HG02981 (cell line): ENCODE results near the gene SPIRE1.
"Not testable (repeated sequence)": the region's sequence is repeated elsewhere in the genome, so short reads cannot be mapped to it uniquely, and the experiment has no call there.

ENCODE experiments used
- ATAC-seq: cut with Tn5 transposase; IDR thresholded peaks from one replicate; pipeline ENCODE4 v1.9.1; 2021; ENCODE audit warnings: mild to moderate bottlenecking, moderate library complexity; ENCODE audit not compliant: unreplicated experiment

Gene SPIRE1

DNA sequence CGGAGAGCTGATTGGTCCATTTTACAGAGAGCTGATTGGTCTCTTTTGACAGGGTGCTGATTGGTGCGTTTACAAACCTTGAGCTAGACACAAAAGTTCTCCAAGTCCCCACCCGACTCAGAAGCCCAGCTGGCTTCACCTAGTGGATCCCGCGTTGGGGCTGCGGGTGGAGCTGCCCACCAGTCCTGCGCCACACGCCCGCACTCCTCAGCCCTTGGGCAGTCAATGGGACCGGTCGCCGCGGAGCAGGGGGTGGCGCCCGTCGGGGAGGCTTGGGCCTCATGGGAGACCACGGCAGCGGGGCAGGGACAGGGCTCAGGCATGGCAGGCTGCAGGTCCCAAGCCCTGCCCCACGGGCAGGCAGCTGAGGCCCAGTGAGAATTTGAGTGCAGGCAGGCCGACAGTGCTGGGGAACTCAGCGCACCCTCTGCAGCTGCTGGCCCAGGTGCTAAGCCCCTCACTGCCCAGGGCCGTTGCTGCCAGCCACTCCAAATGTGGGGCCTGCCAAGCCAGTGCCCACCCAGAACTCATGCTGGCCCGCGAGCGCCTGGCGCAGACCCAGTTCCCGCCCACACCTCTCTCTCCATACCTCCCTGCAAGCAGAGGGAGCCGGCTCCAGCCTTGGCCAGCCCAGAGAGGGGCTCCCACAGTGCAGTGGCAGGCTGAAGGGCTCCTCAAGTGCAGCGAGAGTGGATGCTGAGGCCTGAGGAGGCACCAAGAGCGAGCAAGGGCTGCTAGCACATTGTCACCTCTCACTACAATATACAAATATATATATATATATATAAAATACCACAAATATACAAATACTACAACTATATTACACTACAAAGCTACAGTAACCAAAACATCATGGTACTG lies 100.7 kb downstream of the SPIRE1 start:
- ATAC-seq, result no peak

DNA sequence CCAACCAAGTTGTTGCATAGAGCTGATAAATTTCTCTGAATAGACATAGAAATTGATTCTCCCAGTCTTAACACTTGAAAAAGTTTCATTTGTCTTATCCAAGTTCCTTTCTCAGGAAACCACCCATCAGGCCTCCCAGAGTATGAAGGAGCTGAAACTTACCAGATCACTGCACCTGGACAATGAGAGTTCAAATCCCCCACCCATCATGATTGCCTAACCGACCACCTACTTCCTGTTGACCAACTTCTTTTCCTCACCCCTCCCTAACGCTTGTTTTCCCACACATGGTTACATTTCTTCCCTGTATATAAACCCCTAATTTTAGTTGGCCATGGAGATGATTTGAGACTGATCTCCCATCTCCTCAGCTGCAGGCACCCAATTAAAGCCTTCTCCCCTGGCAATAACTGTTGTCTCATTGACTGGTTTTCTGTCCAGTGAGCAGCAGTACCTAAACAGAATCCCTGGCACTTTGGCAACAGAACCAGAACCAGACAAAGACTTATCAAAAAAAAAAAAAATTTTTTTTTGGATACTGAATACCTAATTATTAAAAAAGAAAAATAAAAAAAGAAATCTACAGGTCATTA lies 103.0 kb downstream of the SPIRE1 start:
- no peak for ATAC-seq

DNA sequence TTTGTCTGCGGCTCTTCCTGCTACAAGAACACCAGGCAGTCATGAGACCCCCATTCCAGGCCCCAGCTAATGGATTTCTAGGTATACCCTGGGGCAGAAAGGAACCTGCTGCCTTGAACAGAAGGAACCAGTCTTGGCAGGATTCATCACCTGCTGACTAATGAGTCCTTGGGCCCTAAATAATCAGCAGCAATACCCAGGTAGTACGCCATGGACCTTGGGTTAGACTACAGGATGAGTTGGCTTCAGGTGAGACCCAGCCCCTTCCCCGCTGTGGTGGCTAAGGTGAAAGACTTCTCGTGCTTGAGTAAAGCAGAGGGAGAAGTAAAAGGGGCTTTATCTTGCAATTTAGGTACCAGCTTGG lies 105.0 kb downstream of the SPIRE1 start:
- no peak for ATAC-seq

DNA sequence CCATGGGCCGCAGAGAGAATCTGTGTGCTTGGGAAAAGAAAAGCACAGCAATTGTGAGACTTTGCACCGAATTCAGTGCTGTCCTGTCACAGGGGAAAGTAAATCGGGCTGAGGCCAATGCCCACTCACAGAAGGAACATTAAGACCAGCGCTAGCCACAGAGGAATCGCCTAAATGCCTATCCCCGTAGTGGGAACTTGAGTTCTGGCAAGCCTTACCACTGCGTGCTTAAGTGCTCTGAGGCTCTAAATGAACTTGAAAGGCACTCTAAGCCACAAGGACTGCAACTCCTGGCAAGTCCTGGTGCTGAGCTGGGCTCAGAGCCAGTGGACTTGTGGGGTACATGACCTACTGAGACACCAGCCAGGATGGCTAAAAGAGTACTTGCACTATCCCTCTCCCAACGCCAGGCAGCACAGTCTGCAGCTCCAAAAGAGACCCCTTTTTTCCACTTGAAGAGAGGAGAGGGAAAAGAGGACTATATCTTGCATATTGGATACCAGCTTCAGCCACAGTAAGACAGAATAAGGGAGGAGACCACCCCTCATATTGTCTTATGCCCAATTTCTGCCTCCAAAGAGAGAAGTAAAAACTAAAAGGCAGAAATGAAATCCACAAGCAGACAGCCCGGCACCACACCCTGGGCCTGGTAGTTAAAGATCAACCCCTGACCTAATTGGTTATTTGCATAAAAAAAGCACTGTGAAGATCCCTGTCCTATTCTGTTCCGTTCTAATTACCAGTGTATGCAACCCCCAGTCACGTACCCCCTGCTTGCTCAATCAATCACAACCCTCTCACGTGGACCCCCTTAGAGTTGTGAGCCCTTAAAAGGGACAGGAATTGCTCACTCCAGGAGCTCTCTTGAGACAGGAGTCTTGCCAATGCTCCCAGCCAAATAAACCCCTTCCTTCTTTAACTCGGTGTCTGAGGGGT lies 105.7 kb downstream of the SPIRE1 start:
- not testable (repeated sequence) for ATAC-seq

DNA sequence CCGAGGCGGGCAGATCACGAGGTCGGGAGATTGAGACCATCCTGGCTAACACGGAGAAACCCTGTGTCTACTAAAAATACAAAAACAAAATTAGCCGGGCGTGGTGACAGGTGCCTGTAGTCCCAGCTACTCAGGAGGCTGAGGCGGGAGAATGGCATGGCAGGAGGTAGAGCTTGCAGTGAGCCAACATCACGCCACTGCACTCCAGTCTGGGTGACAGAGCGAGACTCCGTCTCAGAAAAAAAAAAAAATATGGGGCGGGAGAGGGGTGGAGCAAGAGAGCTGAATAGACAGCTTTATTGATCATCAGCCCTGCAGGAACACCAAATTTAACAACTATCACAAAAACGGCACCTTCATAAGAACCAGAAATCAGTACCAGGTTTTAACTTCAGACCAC lies 106.4 kb downstream of the SPIRE1 start:
- not testable (repeated sequence) for ATAC-seq

DNA sequence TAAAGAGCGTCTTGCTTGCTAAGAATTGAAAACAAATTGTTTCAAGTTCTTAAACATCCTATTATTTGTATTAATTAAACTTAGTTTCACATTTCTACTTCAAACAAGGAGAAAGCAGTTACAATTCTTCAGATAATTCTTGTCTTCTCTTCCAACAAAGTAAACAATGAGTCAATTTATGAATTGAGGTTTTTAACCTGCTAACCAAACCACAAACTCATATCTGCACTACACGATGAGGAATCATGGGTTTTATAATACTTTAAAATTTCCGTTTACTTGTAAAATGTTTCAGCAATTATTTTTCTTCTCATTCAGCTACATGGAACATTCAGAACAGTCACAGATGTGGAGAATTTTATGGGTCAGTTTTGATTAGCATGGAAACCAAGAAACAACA lies 114.2 kb downstream of the SPIRE1 start:
- no peak for ATAC-seq

DNA sequence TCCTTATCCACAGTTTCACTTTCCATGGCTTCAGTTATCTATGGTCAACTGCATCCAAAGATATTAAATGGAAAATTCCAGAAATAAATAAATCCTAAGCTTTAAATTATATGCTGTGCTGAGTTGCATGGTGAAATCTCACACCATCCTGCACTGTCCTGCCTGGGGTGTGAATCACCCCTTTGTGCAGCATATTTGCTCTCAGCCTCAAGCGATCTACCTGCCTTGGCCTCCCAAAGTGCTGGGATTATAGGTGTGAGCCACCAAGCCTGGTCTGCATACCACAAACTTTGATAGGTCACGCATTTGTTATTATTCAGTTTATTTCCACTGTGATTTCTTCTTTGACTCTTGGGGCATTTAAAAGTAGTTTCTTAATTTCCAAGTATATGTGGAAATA lies 117.2 kb downstream of the SPIRE1 start:
- no peak for ATAC-seq

DNA sequence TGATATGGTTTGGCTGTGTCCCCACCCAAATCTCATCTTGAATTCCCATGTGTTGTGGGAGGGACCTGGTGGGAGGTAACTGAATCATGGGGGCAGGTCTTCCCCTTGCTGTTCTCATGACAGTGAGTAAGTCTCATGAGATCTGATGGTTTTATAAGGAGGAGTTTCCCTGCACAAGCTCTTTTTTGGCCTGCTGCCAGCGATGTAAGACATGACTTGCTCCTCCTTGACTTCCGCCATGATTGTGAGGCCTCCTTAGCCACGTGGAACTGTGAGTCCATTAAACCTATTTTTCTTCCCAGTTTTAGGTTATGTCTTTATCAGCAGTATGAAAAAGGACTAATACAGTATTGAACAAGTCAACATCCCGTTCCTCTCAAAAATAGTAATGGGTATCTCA lies 118.7 kb downstream of the SPIRE1 start:
- not testable (repeated sequence) for ATAC-seq

DNA sequence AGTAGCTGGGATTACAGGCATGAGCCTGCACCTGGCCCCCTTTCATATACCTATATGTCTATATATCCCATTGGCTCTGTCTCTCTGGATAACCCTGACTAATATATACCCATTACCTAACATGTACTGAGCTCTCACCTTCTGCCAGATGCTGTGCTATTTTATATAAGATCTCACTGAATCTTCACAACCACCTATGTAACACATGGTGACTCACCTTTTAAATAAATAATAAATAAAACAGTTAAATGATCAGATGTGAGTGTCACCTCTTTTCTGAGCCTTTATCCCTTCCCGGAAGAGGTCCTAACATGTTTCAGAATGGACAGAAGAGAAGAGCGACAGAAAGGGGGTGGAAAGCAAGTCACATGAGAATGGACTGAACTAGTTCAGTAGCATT lies 123.1 kb downstream of the SPIRE1 start:
- ATAC-seq, result no peak

DNA sequence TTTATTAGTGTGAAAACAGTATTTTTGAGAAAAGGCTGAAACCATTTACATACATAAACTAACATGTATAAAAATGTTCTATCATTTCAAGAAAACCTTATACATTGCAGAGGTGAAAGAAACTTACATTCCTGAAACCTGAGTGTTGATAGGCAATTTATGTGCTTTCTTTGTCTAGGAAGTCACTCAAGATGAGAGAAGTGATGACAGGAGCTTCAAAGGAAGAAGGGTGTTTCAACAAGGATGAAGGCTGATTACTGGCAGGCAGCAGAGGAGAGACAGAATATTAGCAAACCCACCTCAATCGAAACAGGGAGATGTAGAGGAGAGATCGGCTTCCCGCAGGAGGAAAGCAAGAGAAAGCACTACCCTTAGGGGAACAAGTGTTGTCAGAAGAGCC lies 125.2 kb downstream of the SPIRE1 start:
- ATAC-seq, result no peak

DNA sequence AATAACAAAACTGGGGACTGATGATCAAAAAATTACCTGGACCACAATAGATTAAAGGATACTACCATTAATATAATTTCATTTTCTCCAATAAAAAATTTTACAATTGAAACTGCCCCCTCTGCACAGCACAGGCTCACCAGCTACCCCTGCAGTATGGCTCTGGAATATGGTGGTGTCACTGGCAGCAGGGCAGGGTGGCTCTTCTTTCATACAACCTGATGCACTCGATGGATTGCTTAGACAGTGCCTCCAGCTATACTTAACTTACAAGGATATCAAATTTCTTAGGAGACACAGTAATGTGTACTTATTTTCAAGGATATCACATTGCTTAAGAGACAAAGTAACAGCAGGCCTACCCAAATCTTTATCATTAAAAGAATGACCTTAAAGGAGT lies 126.2 kb downstream of the SPIRE1 start:
- ATAC-seq, result no peak

DNA sequence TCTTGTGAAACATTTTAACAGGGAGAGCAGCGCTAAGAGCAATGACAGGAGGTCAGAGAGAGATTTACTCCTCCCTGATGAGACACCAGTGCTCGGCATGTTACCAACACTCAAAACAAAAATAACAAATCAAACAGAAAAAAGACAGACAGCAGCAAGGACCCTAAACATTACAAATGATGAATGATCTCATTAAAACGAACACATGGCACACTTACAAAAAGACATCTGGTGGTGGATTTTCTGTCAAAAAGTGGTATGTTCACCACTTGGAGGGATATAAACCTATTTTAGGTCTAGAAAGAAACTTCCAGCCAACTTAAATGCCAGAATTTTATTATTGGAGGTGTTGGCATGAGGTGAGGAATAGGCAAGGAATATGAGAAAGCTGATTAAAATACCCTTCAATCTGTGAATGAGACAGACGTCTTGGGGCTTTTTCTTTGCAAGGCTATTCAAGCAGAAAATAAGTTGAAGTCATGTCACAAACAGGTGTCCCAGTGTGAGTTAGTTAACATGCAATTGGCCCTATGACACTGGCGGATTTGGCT lies 137.4 kb downstream of the SPIRE1 start:
- no peak for ATAC-seq

DNA sequence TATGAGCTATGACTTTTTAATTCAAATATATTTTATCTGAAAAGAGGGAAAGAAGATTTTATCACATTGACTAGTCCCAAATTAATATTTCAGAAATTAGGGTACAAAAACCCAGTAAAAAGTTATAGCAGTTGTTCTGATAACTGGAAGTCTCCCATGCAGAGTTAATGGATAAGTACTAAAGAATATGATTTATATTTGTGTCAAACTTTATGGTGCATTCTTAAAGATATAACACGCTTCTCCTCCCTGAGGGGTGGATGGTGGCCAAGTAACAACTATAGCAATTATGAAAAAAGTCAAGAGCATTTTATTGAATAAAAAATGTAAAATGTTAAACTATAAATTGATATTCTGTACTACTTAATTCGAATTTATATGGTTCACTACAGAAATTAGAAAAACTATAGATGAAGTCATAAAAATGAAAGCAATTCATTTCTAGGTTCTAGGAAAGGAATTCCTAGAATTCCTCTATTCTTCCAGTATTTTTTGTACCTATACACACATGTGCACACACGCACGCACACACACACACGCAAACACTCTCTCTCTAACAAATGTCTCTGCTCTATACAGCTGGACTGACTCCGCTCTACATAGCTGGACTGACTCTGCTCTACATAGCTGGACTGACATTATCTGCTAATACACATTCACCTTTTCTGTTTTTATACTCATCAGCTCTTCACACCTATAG lies 138.9 kb downstream of the SPIRE1 start:
- ATAC-seq, result no peak

DNA sequence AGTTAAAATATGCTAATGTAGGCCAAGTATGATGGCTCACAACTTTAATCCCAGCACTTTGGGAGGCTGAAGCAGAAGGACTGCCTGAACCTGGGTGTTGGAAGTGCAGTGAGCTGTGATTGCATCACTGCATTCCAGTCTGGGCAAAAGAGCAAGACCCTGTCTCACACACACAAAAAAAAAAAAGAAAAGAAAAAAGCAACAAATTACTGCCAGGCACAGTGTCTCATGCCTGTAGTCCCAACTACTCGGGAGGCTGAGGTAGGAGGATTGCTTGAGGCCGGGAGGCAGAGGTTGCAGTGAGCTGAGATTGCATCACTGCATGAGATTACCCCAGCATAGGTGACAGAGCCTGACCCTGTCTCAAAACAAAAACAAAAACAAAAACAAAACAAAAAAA lies 139.6 kb downstream of the SPIRE1 start:
- ATAC-seq, result no peak

DNA sequence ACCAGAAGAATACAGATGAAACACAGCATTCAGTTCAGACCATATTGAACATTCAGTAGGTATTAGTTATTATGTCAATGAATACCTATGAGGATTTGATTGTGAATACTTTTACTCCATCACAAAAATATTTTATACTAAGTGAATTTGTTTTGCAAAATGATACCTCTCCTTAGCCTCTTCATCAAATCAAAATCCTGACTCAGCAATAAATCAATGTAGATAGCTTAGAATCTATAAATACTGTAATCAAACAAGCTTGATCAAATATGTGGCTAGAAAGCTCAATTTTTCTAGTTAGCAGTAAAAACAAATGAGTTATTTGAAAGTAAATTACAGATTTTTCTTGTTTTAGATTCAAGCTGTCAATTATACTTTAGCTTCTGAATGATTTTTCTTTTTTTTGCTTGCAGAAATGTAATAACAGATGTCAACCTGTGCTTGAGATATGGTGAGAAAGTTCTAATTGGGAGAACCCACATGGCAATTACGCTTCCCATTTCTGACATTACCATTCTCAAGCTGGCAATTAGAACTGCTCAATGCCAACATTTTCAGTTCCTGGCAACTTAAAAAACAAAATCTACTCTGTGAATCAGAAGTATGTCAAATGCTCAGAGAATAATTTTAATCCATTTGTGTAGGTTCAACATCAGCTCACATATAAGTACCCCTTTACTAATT lies 140.6 kb downstream of the SPIRE1 start:
- no peak for ATAC-seq

DNA sequence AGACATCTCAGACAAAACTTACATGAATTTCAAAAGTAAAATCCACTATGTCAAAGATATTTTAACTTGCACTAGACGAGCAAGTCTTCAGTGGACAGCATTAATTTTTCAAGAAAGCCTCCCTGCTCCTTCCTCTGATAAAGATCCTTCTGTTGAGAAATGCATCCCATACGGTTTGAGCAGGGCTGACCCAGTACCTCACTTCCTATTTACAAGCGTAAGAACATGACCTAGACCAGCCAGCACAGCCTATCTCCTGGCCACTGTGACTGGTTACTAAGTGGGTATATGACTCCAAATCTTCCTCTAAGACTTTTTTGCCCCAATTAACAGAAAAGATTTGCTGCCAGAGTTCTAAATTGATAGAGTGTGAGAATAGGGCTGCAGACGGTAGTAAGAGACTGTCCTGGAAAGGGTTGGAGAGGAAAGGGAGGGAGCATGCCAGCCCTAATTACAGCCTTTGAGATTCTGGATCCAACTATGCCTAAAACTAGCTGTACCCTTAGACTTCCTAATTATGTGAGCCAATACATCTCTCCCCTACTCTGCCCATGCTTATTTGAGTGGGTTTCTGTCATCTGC lies 141.8 kb downstream of the SPIRE1 start:
- no peak for ATAC-seq

DNA sequence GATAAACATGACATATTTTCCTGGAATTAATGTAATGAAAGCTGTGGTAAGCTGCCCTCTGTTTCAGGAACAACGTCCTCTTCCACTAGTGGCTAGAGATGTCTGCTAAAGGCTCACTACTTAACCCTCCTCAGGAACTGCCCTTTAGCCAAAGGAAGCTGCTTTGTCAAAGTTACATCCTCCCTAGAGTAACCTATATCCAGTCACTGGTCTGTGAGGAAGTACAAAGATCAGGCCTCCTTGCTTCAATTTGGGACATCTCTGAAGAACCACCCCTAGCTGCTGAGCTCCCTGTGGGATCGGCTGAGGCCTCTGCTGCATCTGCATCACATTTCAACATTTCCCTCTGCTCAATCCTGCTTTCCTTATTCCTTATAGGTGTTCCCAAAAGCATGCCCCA lies 142.4 kb downstream of the SPIRE1 start:
- ATAC-seq, result no peak

DNA sequence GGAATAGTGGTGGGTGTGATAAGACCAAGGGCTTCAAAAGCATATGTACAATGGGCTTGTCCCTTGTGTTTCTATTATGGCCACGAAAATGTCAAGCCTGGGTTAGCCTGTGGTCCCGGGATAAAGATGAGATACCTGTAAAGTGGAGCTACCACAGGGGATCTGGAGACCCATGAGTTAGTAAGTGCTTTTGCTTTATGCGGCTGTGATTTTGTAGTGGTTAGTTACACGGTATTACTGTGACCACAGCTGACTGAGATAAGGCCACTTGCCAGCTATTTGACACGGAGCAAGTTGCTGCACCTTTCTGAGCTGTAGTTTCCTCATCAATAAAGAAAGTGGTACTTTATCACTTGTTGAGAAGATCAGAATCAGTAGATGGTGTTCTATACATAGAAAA lies 150.9 kb downstream of the SPIRE1 start:
- no peak for ATAC-seq

DNA sequence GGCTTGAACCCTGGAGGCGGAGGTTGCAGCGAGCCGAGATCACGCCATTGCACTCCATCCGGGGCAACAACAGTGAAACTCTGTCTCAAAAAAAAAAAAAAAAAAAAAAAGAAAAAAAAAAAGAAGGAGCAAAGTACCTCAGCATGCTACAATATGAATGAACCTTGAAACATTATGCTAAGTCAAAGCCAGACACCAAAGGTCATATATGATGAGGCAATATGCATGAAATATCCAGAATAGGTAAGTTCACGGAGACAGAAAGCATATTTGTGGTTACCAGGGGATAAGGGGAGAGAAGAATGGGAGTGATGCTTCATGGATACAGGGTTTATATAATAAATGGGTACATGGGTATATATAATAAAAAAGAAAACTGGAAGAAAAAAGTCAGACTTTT lies 156.9 kb downstream of the SPIRE1 start:
- ATAC-seq, result no peak

DNA sequence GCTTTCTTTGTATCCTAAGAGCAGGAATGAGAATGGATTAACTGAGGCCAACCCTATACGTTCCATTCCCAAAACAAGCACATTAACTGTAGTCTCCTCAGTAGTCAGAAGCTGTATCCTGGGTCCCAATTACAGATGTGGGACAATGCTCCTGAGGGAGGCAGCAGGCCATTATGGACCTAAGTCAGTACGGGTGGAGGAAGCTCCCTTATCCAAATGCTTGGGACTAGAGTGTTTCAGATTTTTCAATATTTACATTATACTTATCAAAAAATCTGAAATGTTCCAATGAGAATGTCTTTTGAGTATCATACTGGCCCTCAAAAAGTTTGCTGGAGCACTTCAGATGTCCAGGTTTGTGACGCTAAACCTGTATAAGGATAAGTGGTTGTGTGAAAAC lies 160.1 kb downstream of the SPIRE1 start:
- ATAC-seq, result no peak
